TTC549 (cell line): ENCODE data around the gene SH3PXD2B.

Experiments used
- FAIRE-seq: peaks from 2 replicates; lab custom pipeline; 2012; peaks lifted over from hg19 to GRCh38; lab: Jason Lieb, UNC

The SH3PXD2B gene

GRCh38 chr5:172454358-172455086 lies at the start of gene SH3PXD2B:
SH3PXD2B (minus strand) TSS chr5:172454525; CDS start chr5:172454352, 173 bp downstream.
- FAIRE-seq = no peak

DNA sequence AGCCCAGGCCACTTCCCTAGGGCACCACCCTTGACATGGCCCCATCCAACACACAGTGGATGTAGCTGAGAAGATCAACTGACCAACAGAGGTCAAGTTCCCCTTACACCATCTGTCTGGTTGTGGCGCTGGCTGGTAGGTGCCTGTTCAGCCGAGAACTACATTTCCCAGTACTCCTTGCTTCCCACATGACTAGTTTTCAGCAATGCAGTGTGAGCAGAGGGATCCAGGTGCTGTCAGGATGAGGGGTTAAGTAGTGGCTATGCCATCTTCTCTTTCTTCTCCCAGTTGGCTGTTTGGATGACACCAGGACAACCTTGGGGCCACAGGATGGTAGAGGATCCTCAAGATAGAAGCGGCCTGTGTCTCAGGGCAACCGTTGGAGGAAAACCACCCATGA lies 48.6 kb upstream of the SH3PXD2B start:
- no peak for FAIRE-seq

DNA sequence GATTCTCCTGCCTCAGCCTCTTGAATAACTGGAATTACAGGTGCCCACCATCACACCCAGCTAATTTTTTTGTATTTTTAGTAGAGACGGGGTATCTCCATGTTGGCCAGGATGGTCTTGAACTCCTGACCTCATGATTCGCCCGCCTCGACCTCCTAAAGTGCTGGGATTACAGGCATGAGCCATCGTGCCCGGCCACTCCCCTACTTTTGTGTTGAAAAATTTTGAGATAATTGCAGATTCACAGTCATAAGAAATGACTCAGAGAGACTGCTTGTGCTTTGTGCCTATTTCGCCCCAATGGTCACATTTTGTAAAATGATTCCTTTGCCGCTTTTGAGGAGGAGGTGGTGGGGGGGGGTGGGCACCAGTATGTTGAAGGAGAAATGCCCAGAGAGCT lies 48.1 kb upstream of the SH3PXD2B start:
- FAIRE-seq = no peak

DNA sequence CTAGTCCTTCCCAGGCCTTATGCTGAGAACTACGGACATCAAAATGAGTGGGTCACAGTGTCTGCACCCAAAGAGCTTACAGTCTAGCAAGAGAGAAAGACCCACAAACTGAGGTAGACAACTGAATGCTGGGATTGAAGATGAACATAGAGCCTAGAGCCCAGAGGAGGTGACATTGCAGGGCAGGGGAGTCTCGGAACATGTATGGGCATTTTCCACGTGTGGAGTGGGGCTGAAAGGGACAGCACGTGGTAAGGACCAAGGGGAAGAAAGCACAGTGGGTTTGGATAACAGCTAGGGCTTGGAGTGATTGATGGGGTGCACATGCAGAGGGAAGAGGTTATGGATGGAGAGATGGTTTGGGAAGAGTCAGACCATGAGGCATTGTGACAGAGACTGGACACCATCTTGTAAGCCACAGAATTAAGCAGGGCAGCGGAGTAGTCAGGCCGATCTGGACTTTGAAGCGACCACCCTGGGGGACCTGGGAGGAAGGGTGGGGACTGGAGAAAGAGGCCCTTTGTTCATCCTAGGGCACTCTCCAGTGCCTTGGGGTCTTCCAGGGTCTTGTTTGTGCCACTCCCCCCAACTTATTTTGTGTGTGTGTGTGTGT lies 47.5 kb upstream of the SH3PXD2B start:
- no peak for FAIRE-seq

GRCh38 chr5:172499287-172499686 lies 45.0 kb upstream of the SH3PXD2B start:
- no peak for FAIRE-seq

- FAIRE-seq = no peak
Observed at GRCh38 chr5:172498431-172499129, 44.3 kb upstream of the SH3PXD2B start.

- FAIRE-seq = no peak
Observed at GRCh38 chr5:172497591-172498255, 43.4 kb upstream of the SH3PXD2B start.

GRCh38 chr5:172496671-172497371 lies 42.5 kb upstream of the SH3PXD2B start:
- no peak for FAIRE-seq

- FAIRE-seq = no peak
Observed at GRCh38 chr5:172494630-172495505, 40.5 kb upstream of the SH3PXD2B start.

GRCh38 chr5:172493906-172494305 lies 39.6 kb upstream of the SH3PXD2B start:
- no peak for FAIRE-seq

DNA sequence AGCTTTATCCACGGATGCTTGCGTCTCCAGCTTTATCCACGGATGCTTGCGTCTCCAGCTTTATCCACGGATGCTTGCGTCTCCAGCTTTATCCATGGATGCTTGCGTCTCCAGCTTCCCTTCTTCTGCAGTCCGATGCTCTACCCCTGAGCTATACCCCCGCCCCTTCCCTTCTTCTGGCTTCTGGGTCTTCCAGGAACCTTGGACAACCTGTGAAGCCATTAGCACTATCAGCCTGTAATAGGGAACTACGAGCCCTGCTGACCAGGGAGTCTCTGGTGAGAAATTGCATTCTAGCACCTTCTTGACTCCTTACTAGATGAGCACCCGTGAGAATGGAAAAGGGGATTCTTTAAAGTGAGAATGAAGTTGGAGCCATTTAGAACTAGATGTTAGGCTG lies 39.1 kb upstream of the SH3PXD2B start:
- no peak for FAIRE-seq

DNA sequence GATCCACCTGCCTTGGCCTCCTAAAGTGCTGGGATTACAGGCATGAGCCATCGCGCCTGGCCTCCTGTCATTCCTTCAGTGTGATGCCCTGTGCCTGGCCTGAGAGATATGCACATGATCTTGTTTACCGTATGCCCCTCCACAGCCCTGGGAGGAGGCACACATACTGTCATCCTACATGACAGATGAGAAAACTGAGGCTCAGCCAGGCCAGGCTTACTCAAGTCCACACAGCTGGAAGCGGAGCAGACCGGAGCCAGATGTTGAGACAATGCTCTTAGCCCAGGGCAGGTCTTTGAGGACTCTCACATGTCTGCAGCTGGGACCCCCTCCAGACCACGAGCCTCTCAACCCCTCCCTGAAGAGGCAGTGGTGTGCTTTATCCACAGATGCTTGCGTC lies 38.7 kb upstream of the SH3PXD2B start:
- FAIRE-seq = no peak

DNA sequence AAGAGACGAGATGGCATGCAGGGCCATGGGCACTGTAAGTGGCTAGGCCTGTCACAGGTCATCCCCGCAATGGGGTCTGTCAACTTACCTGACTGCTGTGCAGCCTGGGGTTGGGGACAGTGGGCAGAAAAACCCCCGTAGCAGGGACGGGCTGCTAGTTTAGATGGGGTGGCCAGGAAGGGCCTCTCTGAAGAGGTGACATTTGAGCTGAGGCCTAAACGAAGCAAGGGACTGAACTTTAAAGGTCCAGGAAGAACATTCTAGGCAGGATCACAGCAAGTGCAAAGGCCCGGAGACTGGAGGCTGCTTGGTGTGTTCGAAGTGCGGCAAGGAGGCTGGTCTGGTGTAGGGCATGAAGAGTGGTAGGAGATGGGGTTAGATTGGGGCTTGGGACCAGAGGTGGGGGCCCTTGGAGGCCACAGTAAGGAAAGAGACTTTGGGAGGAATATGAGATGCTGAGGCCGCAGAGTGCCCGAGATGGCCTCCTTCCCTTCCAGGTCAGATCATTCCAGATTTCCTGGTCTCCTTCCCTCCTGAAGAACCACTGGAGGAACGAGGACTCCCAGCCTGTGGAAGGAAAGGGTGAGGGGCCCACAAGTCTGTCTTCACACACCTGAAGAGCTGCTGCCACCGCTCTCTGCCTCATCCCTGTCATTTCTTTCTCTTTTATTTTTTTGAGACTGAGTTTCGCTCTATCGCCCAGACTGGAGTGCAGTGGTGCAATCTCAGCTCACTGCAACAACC lies 37.9 kb upstream of the SH3PXD2B start:
- no peak for FAIRE-seq

- no peak for FAIRE-seq
Observed at GRCh38 chr5:172491481-172491880, 37.2 kb upstream of the SH3PXD2B start.

DNA sequence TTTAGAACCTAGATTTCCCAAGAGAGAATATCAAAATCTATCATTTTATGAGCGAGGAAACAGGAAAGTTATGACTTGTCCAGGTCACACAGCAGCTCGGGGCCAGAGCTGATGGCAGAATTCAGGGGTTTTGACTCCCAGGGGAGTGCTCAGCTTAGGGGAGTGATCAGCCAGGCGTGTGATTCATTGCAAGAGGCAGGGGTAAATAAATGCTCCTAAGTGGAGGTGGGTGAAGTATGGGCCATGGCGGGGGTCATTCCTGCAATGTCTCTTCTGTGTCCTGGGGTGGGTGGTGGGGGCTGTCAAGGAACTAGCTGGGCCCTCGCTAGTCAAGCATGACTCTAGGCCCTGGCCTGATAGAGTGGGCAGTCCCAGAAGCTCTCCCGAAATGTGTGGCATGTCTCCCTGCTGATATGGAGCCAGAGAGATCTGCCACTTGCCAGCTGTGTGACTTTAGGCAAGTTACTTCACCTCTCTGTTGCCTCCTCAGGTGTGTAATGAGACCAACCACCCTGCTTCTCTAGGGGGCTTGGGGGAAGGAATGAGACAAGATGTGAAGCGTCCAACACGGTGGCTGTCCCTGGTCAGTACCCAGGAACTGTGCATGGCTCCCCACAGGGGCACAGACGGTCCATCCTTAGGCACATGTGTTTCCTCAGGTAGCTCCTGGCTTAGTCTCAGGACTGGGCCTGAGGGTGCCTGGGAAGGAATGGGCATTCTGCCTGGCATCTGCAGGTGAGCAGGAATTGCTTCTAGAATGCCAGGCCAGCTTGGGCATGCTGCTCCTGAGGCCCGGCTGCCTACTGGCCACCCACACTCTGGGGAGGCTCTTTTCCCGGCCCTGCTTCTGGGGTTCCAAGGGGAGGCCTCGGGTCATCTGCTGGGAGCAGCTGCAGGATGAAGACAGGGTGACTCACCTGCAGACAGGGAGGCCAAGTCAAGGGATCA lies 36.5 kb upstream of the SH3PXD2B start:
- no peak for FAIRE-seq

DNA sequence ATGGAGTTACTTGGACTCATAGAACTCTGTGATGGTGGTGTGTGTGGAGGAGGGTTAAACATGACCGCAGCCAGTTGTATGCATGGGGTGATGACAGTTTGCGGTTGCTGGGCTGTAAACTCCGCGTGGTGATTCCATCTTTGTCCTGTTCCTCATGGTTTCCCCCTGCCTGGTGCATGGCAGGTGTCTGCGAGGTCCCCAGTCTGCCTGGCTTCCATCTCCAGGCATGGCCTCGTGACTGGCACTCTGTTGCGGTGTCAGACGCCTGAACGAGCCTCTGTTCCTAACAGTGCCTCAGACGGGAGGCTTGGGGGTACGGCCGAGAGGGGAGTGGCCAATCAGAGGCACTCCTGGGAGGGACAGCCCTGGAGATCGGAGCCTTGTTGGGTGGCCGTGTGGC lies 33.9 kb upstream of the SH3PXD2B start:
- no peak for FAIRE-seq

GRCh38 chr5:172487671-172488070 lies 33.3 kb upstream of the SH3PXD2B start:
- no peak for FAIRE-seq

- FAIRE-seq = no peak
Observed at GRCh38 chr5:172486912-172487311, 32.6 kb upstream of the SH3PXD2B start.

GRCh38 chr5:172486451-172486850 lies 32.1 kb upstream of the SH3PXD2B start:
- no peak for FAIRE-seq
